Measurements from ENCODE around the gene ANKRD24.
"Not testable (repeated sequence)": the region's sequence is repeated elsewhere in the genome, so short reads cannot be mapped to it uniquely, and the experiment has no call there.

The ANKRD24 gene

DNA sequence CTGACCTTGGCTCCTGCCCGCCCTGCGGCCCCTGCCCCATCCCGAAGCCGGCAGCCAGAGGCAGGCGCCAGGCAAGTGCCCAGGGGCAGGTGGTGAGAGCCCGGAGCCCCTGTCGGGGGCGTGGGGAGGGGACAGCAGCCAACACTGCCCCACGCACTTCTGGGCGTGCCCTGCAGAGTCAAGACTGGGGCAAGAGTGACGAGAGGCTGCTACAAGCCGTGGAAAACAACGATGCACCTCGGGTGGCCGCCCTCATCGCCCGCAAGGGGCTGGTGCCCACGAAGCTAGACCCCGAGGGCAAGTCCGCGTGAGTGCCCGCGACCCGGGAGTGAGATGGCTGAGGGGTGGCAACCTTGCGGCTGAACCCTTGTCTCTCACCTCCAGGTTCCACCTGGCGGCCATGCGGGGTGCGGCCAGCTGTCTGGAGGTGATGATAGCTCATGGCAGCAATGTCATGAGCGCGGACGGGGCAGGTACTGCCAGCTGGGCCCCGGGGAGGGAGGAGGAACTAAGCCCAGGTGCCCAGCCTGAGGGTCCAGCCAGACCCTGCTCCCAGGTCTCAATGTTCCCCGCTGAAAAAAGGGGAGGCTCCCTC lies 17.3 kb downstream of the ANKRD24 start:
- no peak for DNase-seq

- no peak for DNase-seq
Observed at GRCh38 chr19:4200940-4201542, 18.6 kb downstream of the ANKRD24 start.

DNA sequence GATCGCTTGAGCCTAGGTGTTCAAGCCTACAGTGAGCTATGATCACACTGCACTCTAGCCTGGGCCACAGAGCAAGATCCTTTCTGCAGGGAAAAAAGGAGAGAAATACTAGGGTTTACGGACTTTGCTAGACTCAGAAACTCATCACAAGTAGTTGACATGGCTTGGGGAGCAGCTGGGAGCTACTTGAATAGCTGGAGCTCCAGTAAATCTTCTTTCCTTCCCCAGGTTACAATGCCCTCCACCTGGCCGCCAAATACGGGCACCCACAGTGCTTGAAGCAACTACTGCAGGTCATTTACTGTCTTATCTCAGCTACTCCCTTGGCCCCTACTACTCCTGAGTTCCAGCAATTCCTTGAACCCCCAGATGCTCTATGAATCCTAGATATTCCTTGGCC lies 19.3 kb downstream of the ANKRD24 start:
- DNase-seq, result no peak

DNA sequence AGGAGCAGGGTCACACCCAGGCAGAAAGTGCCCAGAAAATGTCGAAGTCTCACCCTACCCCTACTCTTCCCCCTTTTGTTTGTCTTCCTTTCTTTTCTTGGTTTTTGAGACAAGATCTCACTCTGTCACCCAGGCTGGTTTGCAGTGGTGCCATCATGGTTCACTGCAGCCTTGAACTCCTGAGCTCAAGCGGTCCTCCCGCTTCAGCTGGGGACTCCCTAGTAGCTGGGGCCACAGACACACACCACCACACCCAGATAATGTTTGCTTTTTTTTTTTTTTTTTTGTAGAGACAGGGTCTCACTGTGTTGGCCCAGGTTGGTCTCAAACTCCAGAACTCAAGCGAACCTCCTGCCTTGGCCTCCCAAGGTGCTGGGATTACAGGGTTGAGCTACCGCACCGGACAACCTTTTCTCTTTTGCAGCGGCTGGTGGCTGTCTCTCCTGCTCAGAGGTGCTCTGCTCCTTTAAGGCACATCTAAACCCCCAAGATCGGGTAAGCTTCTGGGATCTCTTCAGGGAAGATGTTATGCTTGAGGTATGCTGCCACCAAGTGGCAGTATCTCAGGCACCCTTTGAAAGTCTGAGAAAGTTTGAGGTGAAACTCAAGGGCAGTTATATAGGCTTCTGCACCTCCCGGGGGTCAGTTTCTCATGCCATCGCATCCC lies 24.5 kb downstream of the ANKRD24 start:
- DNase-seq, result peak; percentile 24 to 42 (median 31)

GRCh38 chr19:4208385-4209094 lies 26.1 kb downstream of the ANKRD24 start:
- DNase-seq, result peak; percentile 54 to 65 (median 56)

- no peak for DNase-seq
Observed at GRCh38 chr19:4210166-4210731, 27.8 kb downstream of the ANKRD24 start.

DNA sequence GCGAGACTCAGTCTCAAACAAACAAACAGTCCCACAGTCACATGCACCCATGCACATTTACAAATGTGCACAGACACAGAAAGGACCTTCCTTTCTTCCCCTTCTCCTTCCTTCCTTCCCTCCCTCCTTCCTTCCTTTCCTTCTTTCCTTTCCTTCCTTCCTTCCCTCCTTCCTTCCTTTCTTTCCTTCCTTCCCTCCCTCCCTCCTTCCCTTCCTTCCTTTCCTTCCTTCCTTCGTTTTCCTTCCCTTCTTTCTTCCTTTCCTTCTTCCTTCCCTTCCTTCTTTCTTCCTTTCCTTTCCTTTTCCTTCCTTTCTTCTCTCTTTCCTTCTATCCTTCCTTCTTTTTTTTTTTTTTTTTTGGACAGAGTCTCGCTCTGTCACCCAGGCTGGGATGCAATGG lies 30.6 kb downstream of the ANKRD24 start:
- no peak for DNase-seq

GRCh38 chr19:4215807-4216206 lies 33.3 kb downstream of the ANKRD24 start:
- DNase-seq, result no peak

DNA sequence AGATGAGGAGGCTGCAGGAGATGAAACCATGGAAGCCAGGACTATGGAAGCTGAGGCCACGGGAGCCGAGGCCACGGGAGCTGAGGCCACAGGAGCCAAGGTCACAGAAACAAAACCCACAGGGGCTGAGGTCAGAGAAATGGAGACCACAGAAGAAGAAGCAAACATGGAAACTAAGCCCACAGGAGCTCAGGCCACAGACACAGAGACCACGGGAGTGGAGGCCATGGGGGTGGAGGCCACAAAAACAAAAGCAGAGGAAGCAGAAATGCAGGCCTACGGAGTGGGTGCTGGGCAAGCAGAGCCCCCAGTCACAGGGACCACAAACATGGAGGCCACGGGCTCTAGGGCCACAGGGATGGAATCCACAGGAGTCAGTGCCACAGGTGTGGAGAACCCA lies 34.4 kb downstream of the ANKRD24 start:
- no peak for DNase-seq

DNA sequence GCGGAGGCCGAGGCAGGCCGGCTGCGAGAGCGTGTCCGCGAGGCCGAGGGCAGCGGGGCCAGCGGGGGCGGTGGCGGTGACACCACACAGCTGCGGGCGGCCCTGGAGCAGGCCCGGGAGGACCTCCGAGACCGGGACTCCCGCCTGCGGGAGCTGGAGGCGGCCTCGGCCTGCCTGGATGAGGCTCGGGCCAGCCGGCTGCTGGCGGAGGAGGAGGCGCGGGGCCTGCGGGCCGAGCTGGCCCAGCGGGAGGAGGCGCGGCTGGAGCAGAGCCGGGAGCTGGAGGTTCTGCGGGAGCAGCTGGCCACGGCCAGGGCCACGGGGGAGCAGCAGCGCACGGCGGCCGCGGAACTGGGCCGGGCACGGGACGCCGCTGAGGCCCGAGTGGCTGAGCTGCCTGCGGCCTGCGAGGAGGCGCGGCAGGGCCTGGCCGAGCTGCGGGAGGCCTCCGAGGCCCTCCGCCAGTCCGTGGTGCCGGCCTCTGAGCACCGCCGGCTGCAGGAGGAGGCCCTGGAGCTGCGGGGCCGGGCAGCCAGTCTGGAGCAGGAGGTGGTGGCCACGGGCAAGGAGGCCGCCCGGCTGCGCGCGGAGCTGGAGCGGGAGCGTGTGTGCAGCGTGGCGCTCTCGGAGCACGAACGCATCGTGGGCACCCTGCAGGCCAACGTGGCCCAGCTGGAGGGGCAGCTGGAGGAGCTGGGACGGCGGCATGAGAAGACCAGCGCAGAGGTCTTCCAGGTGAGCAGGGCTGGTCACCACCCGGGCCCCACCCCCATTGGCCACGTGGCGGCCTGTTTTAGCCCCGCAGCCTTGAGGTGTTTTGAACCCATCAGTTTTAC lies 35.2 kb downstream of the ANKRD24 start:
- DNase-seq, result no peak

DNA sequence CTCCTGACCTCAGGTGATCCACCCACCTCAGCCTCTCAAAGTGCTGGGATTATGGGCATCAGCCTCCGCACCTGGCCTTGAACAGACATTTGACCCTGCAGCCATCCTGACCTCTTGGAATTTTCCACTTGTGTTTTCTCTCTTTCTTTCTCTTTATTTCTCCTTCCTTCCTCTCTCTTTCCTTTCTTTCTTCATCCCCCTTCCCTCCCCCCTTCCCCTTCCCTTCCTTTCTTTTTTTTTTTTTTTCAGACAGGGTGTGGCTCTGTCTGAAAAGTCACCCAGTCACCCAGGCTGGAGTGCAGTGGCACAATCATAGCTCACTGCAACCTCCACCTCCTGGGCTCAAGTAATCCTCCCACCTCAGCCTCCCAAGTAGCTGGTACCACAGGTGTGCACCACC lies 36.0 kb downstream of the ANKRD24 start:
- not testable (repeated sequence) for DNase-seq

DNA sequence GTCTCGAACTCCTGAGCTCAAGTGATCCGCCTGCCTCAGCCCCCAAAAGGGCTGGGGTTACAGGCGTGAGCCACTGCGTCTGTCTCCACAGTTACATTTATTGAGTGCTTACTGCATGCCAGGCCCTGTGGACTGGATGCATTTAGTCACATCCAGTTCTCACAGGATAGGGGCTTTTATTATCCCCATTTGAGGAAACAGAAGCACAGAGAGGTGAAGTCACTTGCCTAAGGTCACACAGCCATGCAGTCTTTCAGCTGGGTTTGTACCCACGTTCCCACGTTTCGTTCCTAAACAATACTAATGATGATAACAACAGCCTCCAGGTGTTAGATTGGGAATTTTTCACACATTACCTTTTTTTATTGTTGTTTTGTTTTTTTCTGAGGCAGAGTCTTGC lies 37.7 kb downstream of the ANKRD24 start:
- DNase-seq, result no peak

- no peak for DNase-seq
Observed at GRCh38 chr19:4224470-4224869, 42.0 kb downstream of the ANKRD24 start.

- peak; percentile 64 to 86 (median 81) for DNase-seq
Observed at GRCh38 chr19:4225885-4226284, 43.4 kb downstream of the ANKRD24 start.

DNA sequence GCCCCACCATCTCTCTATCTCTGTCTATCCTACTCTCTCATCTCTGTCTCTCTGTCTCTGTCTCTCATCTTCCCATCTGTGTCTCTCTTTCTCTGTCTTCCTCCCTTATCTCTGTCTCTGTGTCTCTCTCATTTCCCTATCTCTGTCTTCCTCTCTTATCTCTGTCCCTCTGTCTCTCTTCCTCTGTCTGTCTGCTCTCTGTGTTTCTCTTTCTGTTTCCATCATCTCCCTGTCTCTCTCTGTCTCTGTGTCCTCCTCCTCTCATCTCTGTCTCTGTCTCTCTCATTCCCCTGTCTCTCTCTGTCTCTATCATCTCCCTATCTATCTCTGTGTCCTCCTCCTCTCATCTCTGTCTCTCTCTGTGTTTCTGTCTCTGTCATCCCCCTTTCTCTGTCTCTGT lies 45.3 kb downstream of the ANKRD24 start:
- no peak for DNase-seq

- no peak for DNase-seq
Observed at GRCh38 chr19:4228765-4229178, 46.3 kb downstream of the ANKRD24 start.

- peak; percentile 97 to 99 (median 97) for DNase-seq
Observed at GRCh38 chr19:4229179-4229931, 46.9 kb downstream of the ANKRD24 start, which contains the start of gene EBI3. EBI3 (plus strand) TSS chr19:4229523; CDS start chr19:4229551, 28 bp downstream.

- not testable (repeated sequence) for DNase-seq
Observed at GRCh38 chr19:4230237-4230636, 47.7 kb downstream of the ANKRD24 start.

- DNase-seq, result not testable (repeated sequence)
Observed at GRCh38 chr19:4231521-4231920, 49.0 kb downstream of the ANKRD24 start.

GRCh38 chr19:4232139-4232538 lies 49.6 kb downstream of the ANKRD24 start:
- DNase-seq, result not testable (repeated sequence)

GRCh38 chr19:4232614-4233281 lies 50.3 kb downstream of the ANKRD24 start:
- no peak for DNase-seq

Measured in suppressor macrophage treated with lipopolysaccharide for 1 hour (primary cell).